GM20000 (cell line): Measurements from ENCODE around the gene STXBP6.

Experiments
- DNase-seq: peaks from one replicate; pipeline ENCODE4 v3.0.0; 2012; ENCODE audit warnings: low spot score
- TF ChIP-seq, protein P1 (sequence below): IDR thresholded peaks from 2 replicates; pipeline ENCODE4 v1.5.1; 2012; ENCODE audit warnings: mild to moderate bottlenecking, control low read depth; ENCODE audit errors: extremely low read depth, missing control alignments

The STXBP6 gene

DNA sequence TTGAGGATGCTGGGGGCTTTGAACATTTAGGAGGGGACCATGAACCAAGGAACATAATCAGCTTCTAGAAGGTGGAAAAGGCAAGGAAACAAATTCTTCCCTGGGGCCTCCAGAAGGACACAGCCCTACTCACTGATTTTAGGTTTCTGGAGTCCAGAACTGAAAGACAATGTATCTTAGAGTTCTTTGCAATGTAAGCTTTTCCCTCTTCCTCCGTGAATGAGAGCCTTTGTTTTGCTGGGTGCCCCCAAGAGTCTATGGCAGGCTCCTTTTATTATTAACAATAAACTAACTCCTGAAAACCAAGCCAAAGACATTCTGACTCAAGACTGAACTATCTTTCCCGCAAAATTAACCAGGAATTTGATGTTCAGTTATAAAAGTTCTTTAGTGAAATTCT lies 204.1 kb downstream of the STXBP6 start:
- TF ChIP-seq, protein P1, sequence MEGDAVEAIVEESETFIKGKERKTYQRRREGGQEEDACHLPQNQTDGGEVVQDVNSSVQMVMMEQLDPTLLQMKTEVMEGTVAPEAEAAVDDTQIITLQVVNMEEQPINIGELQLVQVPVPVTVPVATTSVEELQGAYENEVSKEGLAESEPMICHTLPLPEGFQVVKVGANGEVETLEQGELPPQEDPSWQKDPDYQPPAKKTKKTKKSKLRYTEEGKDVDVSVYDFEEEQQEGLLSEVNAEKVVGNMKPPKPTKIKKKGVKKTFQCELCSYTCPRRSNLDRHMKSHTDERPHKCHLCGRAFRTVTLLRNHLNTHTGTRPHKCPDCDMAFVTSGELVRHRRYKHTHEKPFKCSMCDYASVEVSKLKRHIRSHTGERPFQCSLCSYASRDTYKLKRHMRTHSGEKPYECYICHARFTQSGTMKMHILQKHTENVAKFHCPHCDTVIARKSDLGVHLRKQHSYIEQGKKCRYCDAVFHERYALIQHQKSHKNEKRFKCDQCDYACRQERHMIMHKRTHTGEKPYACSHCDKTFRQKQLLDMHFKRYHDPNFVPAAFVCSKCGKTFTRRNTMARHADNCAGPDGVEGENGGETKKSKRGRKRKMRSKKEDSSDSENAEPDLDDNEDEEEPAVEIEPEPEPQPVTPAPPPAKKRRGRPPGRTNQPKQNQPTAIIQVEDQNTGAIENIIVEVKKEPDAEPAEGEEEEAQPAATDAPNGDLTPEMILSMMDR: no peak
- DNase-seq: no peak

DNA sequence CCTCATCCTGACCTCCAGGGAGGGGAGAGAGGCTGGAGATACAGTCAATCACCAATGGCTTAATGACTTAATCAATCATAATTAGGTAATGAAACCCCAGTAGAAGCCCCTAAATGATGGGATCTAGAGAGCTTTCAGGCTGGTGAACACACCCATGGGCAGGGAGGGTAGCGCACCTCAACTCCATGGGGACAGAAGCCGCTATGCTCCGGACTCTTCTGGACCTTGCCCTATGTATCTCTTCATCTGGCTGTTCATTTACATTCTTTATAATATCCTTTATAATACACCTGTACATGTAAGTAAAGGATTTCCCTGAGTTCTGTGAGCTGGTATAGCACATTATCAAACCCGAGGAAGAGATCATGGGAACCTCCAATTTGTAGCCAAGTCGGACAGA lies 205.9 kb downstream of the STXBP6 start:
- DNase-seq: no peak
- TF ChIP-seq, protein P1: no peak

DNA sequence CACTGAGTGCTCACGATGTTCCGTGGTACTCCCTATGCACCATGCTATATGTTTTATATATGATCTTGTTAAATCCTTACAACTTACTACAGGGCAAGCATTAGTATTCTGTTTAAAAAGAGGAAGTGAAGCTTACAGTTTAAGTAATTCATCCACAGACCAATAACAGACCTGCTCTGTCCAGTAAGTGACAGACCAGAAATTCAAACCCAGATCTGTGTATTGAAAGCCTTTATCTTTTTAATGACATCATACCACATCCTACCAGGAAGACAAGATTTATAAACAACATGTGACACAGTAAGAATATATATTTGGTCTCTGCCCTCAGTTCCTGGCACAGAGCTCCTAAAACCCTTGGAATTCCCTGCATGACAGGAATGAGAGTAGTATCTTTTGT lies 206.5 kb downstream of the STXBP6 start:
- TF ChIP-seq, protein P1: no peak
- DNase-seq: peak; percentile 16

DNA sequence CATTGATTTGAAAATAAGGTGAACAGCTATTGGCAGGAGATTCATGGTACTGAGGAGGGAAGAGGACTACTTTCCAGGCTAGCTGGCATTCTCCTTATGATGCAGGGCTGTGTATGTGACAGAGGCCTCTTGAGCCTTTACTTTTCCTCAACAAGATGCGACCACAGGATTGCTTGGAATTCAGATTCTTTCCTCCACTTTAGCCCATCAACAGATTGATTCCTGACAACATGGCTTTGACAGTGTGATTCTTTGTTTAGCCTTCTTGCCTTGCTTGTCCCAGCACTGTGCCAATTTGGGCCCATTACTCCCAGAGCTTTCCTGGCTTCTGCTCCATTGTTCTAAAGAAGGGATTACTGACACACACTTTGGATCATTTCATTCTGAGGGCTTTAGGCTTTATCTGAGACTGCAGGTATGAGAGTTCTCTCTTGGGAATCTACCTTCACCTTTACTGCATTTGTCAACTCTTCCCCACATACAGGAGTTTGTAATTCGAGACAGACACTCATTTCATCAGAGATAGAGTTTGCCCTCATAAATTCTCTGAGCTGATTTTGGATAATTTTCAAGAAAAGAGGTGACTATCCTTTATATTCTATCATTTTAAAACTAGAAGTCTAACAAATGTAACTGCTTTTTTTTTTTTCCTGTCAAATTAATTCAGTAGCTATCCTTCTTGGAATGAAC lies 209.6 kb downstream of the STXBP6 start:
- TF ChIP-seq, protein P1: no peak
- DNase-seq: no peak

DNA sequence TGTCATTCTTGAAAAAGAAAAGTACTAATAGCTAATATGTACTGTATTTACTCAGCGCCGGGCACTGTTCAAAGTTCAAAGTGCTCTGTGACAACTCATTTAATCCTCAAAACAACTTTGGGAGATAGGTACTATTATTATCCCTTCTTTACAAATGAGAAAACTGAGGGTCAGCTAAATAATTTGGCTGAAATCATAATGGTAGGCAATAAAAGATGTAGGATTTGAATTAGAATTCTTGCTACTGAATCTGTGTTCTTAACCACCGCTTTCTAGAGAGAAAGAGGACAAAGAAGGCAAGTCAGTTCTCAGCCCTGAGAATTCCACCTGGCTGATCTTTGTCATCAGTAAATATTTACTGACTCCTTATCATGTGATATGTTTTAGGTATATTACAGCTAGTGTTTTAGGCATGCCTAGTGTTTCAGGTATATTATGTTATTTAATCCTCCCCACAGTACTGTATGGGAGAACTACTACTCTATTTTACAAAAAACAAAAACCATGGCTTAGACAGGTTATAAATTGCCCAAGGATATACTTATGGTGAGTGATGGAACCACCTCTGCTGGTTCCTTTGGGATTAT lies 210.2 kb downstream of the STXBP6 start:
- TF ChIP-seq, protein P1: no peak
- no peak for DNase-seq

DNA sequence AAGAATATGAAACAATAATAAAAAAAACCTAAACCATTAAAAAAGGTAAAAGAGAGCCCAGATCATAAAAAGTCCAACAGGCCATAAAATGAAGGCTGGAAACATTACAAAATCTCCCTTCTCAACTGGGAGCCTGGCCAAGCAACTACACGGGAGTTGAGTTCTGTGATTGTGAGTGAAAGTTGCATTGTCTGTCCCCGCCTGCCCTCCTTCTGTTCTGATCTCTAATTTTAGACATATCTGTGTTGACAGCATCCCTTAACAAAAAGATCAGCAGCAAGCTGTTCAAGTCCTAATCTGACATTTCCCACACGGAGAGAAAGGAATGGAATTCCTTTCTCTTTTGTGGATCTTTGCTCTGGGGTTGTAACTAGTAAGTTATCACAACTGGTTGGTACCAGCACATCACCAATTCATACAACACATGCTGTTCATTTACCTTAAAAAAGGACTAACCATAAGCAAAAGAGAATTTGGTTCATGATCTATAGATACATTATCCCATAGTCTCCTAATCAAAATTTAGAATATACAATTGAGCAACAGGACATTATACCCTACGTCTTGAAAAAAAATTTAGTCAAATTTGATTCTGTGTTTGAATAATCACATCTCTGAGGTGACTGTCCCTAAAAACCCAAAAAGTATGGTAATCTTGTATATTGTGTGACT lies 210.9 kb downstream of the STXBP6 start:
- no peak for DNase-seq
- TF ChIP-seq, protein P1: no peak
